ENCODE measurements around the gene CHRNB4.
A peak's percentile ranks its signal among the peaks of the same experiment; 100 is the strongest.
"Not testable (repeated sequence)": the region's sequence is repeated elsewhere in the genome, so short reads cannot be mapped to it uniquely, and the experiment has no call there.

Gene CHRNB4

DNA sequence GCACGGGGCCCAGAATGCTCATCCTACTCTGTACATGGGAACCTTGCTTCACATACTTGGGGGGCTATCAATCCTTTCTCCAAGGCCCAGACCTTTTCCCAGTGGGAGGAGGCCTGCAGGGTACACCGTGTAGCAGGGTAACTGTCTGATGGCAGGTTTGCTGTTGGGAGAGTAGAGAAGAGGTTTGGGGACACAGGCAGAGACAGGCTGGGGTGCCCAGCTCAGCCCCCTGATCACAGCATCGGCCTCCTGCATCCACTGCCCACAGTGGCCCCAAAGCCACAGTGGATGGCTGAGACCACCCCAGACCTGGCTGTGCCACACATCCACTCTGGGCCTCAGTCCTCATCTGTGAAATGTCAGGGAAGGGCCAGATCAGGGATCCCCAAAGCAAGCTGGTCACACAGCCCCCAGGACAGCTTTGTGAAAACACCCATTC lies 25.8 kb downstream of the CHRNB4 start:
- DNase-seq = no peak

DNA sequence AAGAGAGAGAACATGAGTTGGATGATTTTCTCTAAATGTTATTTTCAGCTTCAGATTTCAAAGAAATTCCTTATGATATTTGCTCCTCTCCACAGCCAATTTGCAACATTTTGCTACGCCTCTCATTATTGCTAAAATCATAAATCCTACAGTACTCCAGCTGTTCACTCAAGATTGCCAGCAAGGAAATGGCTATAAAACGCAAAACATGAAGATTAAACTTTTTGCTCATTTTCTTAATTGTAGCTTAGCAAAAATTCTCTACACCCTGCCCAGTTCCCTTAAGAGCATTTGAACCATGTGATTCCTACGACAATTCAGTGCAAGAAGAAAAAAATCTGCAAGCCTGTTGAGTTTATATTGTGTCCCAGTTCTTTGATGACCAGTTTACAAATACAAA lies 27.0 kb downstream of the CHRNB4 start:
- DNase-seq = no peak

DNA sequence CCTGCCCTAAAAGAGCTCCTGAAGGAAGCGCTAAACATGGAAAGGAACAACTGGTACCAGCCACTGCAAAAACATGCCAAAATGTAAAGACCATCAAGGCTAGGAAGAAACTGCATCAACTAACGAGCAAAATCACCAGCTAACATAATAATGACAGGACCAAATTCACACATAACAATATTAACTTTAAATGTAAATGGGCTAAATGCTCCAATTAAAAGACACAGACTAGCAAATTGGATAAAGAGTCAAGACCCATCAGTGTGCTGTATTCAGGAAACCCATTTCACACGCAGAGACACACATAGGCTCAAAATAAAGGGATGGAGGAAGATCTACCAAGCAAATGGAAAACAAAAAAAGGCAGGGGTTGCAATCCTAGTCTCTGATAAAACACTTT lies 31.5 kb downstream of the CHRNB4 start:
- not testable (repeated sequence) for DNase-seq

DNA sequence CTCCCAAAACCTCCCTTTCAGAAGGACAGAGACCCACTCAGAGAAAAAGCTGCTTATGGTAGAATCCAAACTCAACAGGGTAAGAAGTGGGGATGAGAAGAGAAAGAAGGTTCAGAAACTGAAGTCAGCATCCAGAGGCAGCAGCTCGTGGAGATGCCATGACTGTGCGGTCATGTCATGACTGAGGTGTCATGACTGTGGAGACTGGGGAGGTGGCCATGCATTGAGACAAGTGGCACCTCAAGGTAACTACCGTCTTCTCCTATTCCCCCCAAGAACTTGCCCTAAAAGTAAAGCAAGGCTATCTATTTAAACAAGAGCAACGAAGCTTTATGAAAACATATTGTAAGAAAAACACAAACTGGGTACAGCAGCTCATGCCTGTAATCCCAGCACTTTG lies 35.3 kb downstream of the CHRNB4 start:
- no peak for DNase-seq

DNA sequence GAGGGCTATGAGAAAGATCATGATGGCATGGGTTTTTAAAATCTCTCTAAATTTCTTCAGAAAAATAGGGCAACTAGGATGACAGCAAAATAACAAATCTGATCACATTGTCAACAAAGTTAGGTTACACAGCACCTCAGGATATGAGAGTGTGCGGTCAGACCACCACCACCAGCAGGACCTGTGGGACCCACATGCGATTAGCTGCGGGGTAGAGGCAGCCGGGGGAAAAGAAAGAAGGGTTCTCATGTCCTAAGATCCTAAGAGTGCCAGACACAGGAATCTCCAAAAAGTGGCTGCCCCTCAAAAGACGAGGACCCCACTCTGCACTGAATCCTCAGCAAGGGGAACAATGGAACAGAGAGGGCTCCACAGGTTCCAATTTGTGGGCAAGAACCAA lies 35.8 kb downstream of the CHRNB4 start:
- no peak for DNase-seq

DNA sequence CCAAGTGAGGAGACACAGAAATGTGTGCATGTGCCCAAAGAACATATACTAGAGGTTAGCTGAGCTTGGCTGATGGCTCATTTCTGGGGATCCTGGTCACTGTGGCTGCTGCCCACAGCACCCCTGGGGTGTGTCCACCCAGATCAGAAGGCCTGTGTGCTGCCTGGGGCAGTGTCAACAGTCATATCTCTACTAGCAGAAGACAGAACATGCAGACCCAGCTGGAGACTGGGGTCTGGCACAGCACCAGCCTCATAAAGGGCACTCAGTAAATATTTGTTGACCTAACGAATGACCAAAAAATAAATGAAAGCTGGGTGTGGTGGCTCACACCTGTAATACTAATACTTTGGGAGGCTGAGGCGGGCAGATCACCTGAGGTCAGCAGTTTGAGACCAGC lies 36.6 kb downstream of the CHRNB4 start:
- DNase-seq = peak; percentile 29

DNA sequence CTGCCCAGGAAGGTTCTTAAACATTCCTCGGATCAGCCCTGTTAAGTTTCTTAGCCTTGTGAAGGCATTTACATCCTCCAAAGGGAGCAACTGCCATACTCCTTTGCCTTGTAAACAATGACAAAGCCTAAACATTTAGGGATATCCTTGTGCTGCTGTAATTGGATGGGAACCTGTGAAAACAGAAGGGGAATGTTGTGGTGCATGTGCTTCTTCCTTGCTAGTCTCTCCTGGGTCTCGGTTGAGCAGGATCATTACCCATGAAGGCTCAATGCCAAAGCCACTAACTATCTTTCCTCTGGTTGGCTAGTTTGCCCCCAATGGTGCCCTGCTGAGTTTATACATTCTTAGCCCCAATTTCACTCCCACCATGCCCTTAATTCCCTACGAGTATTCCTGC lies 37.5 kb downstream of the CHRNB4 start:
- no peak for DNase-seq

DNA sequence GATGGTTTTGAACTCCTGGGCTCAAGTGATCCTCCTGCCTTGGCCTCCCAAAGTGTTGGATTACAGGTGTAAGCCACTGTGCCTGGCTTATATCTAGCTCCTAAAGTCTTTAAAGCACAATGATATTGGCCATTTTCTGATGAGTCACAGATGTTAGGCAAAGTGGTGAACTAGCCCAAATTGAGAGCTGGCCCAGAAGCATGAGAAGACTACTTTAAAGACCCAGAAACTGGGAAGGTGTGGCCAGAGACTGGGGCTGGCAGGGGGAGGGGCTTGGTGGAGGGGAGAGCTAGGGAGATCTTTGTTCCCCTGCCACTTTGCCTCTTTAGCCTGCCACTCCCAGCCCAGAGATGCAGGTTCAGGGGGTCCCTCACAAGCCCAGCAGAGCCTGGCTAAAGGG lies 41.8 kb downstream of the CHRNB4 start:
- no peak for DNase-seq

DNA sequence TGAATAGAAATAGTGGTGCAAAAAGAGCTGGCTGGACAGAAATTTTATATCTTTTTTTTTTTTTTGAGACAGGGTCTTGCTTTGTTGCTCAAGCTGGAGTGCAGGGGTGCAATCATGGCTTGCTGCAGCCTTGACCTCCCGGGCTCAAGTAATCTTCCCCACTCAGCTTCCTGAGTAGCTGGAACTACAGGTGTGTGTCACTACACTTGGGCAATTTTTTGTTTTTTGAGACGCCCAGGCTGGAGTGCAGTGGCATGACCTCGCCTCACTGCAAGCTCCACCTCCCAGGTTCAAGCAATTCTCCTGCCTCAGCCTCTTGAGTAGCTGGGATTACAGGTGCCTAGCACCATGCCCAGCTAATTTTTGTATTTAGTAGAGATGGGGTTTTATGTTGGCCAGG lies 42.7 kb downstream of the CHRNB4 start:
- no peak for DNase-seq

DNA sequence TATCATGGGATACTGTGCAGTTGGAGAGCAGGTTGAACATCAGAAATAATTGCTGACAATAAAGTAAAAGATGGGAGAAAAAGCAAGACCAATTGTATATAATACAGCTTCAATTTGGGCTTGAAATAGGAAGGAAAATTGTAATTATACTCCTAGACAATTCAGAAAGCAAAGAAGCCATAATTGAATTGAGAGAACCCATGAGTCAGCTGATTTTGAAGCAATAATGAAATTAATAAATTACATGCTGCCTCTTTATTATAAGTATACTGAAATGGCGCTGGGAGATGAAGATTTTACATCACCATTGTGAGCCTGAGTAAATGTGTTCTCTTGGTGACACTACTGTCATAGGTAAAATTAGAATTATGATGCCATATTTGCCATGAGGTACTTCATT lies 43.4 kb downstream of the CHRNB4 start:
- DNase-seq = no peak

DNA sequence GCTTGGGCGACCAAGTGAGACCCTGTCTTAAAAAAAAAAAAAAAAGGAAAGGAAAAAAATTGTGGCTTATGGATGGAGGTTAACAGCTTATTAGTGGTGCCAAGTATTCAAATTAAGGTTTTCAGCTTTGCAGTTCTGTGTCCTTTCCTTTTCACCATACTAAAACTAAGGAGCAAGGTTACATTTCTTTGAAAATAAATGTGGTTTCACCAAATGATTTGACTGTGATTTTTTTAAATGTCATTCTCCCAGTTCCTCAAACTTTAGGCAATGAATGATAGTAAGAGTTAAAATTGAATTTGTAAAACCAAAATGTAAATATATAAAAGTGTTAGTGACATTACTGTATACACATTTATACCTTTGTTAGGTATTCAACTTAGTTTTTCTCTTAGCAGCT lies 66.1 kb downstream of the CHRNB4 start:
- DNase-seq = no peak

Data from NCI-H69 (cell line).